Vagina (tissue), 2 donors: ENCODE results near the gene ODAD2.
"Not testable (repeated sequence)": the region's sequence is repeated elsewhere in the genome, so short reads cannot be mapped to it uniquely, and the experiment has no call there.

Source experiments
- POLR2A ChIP-seq, 2 donors: fragments of 450-650 bp; IDR thresholded peaks; one replicate each; pipeline ENCODE4 v1.6.1; 2017; ENCODE audit warnings: antibody characterized with exemption in 2 of 2, mild to moderate bottlenecking in 2 of 2, moderate library complexity in 2 of 2
- POLR2AphosphoS5 ChIP-seq, 2 donors: sonication (generic); formaldehyde crosslinking; IDR thresholded peaks; one replicate each; pipeline ENCODE4 v1.9.0; 2017; ENCODE audit warnings: antibody characterized with exemption in 2 of 2, mild to moderate bottlenecking in 2 of 2, low read depth in 1 of 2; ENCODE audit not compliant: insufficient read depth in 1 of 2
- TF ChIP-seq, protein P1 (sequence below), 3 experiments: fragments of 450-650 bp in 2 of 3; fragments of 200-600 bp in 1 of 3; sonication (generic) in 1 of 3; IDR thresholded peaks; one replicate each; pipeline ENCODE4 v1.5.1; 2017 to 2019; ENCODE audit warnings: antibody characterized with exemption in 3 of 3, mild to moderate bottlenecking in 2 of 3, moderate library complexity in 2 of 3

DNA sequence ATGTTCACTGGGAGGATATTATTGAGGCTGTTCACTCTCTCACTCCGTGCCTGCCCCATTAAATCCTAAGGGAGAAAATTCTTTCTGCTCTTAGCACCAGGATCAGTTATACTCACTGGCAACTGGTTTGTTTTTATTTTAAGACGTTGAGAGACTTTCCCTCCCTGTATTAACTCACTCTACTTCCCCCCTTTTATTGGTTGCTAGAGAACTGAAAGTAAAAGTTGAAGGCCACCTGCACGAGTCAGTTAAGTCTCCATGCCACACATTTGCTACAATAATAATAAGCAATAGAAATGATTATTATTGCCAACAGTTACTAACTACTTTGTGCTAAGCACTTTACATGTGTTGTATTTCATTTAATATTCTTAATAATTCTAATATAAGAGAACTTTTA lies 40.5 kb downstream of the ODAD2 start:
- TF ChIP-seq, protein P1, sequence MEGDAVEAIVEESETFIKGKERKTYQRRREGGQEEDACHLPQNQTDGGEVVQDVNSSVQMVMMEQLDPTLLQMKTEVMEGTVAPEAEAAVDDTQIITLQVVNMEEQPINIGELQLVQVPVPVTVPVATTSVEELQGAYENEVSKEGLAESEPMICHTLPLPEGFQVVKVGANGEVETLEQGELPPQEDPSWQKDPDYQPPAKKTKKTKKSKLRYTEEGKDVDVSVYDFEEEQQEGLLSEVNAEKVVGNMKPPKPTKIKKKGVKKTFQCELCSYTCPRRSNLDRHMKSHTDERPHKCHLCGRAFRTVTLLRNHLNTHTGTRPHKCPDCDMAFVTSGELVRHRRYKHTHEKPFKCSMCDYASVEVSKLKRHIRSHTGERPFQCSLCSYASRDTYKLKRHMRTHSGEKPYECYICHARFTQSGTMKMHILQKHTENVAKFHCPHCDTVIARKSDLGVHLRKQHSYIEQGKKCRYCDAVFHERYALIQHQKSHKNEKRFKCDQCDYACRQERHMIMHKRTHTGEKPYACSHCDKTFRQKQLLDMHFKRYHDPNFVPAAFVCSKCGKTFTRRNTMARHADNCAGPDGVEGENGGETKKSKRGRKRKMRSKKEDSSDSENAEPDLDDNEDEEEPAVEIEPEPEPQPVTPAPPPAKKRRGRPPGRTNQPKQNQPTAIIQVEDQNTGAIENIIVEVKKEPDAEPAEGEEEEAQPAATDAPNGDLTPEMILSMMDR (IDR thresholded peaks at IDR 0.05), result not testable (repeated sequence)
- TF ChIP-seq POLR2AphosphoS5 (IDR thresholded peaks at IDR 0.05; ENCODE audit: insufficient read depth in 1 of 2, low read depth in 1 of 2); POLR2A (IDR thresholded peaks at IDR 0.05): not testable (repeated sequence)
